Activated CD8-positive, alpha-beta memory T cell treated with anti-CD3 and anti-CD28 coated beads for 36 hours (primary cell): ENCODE measurements around the gene TMEFF1. TPM values are rescaled to one million over a fixed set of nuclear protein-coding genes. Genes with fewer than 3 reads are reported as not detected.
"Not testable (repeated sequence)": the region's sequence is repeated elsewhere in the genome, so short reads cannot be mapped to it uniquely, and the experiment has no call there.

Experiments used
- CTCF ChIA-PET: fragments of 350-600 bp; sonication (Branson Sonifier 250); formaldehyde crosslinking; loops from one replicate; lab custom pipeline; 2021; ENCODE audit warnings: antibody characterized with exemption; lab: Charles Lee
- POLR2A ChIA-PET: fragments of 350-600 bp; sonication (Branson Sonifier 250); formaldehyde crosslinking; loops from one replicate; lab custom pipeline; 2021; ENCODE audit warnings: antibody characterized with exemption; lab: Charles Lee
- total RNA-seq, 2 experiments: library from RNA; stranded (reverse); gene quantifications; one replicate each; pipeline ENCODE4 v1.2.3, GENCODE V29; 2021

Gene TMEFF1
- total RNA-seq, 2 experiments from 2014 or later = 0.19 to 0.36 TPM

DNA sequence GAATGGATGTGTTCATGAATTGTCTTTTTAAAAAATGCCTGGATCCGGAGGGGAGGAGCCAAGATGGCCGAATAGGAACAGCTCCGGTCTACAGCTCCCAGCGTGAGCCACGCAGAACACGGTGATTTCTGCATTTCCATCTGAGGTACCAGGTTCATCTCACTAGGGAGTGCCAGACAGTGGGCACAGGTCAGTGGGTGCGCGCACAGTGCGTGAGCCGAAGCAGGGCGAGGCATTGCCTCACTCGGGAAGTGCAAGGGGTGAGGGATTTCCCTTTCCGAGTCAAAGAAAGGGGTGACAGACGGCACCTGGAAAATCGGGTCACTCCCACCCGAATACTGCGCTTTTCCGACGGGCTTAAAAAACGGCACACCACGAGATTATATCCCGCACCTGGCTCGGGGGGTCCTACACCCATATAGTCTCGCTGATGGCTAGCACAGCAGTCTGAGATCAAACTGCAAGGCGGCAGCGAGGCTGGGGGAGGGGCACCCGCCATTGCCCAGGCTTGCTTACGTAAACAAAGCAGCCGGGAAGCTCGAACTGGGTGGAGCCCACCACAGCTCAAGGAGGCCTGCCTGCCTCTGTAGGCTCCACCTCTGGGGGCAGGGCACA is 54.3 kb downstream of the TMEFF1 start:
- CTCF ChIA-PET, POLR2A ChIA-PET: not testable (repeated sequence)

DNA sequence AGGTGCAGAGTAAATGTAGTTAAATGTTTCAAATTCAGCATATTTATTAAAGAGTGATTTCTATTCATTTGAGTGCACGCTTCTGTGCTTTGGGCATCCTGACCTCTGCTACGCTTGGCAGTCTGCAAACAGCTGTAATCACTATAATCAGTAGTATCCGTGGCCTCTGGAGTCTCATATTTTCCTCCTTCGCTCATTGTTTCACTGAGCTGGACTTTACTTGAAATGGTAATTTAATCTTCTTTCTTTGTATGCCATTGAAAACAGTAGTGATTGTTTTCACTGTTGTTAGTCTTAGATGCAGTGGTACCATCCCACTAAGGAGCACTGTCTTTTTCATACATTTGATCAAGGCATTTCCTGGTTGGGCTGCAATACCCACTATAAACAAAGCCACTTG is 61.5 kb downstream of the TMEFF1 start:
- POLR2A ChIA-PET = no interaction called here
- CTCF ChIA-PET = no interaction called here

DNA sequence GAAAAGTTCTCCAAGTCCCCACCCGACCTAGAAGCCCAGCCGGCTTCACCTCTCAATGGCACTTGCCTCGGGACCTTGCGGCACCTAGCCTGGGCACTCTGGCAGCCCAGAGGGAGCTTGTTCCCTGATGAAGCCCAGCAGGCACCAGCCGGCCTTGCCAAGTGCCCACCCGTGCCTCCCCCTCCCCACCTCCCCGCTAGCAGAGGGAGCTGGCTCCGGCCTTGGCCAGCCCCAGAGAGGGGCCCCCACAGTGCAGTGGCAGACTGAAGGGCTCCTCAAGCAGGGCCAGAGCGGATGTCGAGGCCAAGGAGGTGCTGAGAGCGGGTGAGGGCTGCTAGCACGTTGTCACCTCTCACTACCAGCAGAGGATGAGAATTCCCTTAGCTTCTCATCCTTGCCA is 67.4 kb downstream of the TMEFF1 start:
- CTCF ChIA-PET = no interaction called here

DNA sequence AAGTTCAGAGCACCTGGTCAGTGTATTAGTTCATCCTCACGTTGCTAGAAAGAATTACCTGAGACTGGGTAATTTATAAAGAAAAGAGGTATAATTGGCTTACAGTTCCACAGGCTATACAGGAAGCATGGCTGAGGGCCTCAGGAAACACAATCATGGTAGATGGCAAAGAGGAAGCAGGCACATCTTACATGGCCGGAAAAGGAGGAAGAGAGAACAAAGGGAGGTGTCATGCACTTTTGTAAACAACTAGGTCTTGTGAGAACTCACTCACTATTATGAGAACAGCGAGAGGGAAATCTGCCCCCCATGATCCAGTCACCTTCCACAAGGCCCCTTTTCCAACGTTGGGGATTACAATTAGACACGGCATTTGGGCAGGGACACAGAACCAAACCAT is 76.1 kb downstream of the TMEFF1 start:
- ChIA-PET POLR2A (no interaction called here), CTCF (no interaction called here)

More for the DNA sequence above, 67.4 kb downstream of the TMEFF1 start:
- POLR2A ChIA-PET = no interaction called here

DNA sequence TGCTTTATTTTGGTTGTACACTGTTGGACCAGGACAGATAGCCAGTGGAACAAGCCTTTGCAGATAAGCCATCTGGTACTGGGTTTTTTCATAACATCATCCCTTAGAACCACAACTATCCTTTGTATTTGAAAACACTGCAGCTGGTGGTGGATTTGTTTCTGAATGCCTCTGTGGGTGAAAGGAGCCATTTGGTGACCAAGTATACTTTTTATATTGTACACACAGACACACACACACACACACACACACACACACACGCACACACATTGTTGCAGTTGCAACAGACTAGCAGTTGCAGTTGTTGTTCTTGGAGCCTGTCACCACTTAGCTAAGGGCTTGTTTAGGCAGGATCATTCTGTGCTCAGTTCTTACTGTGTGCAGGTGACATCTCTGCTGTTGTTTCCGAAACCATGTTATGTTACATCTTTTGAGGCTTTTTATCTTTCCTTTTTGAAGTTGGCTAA is 82.0 kb downstream of the TMEFF1 start:
- CTCF ChIA-PET = no interaction called here

DNA sequence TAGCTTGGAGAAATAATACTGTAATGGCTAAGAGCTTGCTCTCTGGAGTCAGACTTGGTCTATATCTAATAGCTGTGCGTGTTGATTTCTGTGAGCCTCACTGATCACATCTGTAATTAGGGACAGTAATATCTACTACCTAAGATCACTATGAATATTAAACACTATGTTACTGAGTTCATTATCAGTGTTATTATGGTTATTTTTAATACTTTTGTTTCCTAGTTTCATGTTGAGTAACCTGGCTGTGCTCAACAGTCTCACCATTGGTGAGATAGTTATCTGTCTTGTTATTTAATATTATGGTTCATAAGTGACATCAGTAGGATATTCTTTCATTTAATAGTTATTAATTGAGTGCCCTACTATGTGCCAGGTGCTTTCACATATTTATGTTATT is 82.5 kb downstream of the TMEFF1 start:
- POLR2A ChIA-PET = no interaction called here
- CTCF ChIA-PET = interaction anchor here (0.7 kb wide), 1 partner anchor 41 kb away, joined by 3 read pairs; no protein-coding TSS in a partner anchor

More for the DNA sequence above, 82.0 kb downstream of the TMEFF1 start:
- POLR2A ChIA-PET = no interaction called here

DNA sequence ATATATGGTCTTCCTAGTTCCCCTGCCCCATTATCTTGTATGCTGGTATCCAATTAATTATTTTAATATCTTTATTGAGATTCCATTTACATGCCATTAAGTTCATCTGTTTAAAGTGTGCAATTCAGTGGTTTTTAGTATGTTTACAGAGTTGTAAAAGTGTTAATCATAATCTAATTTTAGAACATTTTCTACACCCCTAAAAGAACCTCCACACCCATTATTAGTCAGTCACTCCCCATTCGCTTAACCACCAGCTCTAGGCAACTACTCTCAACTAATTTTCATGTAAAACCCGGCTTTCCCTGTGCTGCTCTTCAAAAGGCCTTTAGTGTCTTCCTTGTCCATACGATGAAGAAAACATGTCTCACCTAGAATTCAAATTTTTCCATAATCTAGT is 84.1 kb downstream of the TMEFF1 start:
- ChIA-PET CTCF (no interaction called here), POLR2A (no interaction called here)

DNA sequence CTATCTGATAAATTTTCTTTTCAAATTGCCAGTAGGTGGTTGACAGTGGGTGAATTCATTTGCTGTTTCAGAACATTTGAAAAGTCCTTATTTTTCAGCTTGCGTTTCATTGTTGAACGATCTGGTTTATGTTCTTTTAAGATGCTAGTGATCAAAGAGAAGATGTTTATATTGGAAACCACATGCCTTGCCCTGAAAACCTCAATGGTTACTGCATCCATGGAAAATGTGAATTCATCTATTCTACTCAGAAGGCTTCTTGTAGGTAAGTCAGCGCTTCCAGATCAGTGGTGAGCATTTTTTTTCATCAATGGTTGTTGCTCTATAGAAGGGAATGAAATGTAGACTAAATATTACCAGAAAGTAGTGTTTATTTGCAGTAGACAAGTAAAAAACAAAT is 88.3 kb downstream of the TMEFF1 start:
- ChIA-PET POLR2A (no interaction called here), CTCF (no interaction called here)

DNA sequence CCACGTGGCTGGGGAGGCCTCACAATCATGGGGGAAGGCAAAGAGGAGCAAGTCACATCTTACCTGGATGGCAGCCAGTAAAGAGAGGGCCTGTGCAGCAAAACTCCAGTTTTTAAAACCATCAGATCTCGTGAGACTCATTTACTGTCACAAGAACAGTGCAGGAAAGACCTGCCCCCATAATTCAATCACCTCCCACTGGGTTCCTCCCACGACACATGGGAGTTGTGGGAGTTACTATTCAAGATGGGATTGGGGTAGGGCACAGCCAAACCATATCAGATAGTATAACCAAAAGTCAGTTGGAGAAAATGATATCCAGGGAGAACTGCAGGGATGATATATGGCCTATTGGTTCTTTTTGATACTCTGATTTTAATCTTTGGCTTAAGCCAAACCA is 94.9 kb downstream of the TMEFF1 start:
- POLR2A ChIA-PET = no interaction called here
- CTCF ChIA-PET = no interaction called here

DNA sequence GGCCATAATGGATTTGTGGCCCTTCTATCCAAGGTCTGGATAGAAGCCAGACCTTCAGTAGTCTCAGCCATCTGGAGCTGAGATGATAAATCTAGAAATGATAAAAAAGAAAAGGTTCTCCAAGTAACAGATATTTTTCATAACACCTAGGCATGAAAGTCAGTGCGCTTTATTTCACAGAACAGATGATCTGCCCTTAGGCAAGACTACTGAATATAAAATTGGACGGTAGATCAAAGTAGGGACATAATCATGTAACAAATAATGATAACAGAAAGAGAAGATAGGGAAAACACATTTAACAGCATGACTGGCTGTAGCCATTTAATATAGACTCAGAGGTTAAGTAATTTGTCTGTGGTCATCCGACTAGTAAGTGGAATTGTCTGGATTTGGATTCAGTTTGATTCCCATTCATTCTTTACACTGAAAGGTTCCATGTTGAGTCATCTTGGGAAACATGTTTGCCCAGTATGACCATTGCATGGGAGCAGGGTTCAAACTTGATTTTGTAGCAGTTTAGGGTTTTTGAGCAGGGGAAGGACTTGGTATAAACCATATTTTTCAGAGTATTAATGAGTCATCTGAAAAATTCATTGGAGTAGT is 100.8 kb downstream of the TMEFF1 start:
- POLR2A ChIA-PET = no interaction called here
- CTCF ChIA-PET = no interaction called here

DNA sequence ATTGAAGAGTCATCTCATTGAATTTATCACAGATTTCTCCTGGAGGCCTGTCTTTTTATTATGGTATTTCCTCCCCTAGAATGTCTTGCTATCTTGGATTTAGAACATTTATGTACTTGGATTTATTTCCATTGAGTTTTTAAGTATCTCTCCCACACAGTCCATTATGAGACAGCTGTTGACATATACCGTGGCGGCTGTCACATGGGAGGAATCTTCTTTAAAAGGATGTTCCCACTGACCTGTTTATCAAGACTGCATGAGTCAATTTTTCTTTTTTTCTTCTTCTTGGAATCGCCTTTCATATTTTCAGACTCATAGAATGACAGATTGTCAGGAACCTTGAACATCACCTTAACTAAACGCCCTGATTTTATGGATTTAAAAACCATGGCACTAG is 102.1 kb downstream of the TMEFF1 start:
- CTCF ChIA-PET = no interaction called here

DNA sequence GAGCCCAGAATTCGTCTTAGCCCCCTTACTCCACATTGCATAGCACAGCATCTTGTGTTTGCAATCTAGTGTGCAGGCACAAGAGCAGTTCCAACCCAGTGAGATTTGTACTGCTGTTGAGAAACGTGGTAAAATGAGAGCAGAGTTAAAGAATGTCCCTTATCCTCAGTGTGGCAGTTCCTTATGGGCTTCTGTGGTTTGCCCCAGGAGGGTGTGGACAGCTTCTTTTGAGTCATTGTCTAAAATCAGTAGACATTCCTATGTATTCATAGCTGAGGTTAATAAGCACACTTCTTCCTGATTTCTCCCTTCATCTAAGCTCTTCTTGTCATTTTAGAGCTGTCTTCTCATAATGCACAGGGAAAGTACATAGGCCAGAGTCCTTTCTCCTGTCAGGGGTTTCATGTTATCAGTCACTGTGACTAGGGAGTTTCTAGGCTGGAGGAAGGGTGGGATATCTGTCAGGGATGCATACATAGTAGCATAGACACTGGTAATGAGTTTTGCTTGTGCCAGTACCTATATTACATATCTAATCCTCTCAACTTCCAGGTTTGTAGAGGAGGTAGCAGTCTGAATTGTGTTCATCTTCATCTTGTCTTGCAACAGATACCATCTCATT is 102.9 kb downstream of the TMEFF1 start:
- POLR2A ChIA-PET = no interaction called here
- CTCF ChIA-PET = no interaction called here

More for the DNA sequence above, 102.1 kb downstream of the TMEFF1 start:
- POLR2A ChIA-PET = no interaction called here

DNA sequence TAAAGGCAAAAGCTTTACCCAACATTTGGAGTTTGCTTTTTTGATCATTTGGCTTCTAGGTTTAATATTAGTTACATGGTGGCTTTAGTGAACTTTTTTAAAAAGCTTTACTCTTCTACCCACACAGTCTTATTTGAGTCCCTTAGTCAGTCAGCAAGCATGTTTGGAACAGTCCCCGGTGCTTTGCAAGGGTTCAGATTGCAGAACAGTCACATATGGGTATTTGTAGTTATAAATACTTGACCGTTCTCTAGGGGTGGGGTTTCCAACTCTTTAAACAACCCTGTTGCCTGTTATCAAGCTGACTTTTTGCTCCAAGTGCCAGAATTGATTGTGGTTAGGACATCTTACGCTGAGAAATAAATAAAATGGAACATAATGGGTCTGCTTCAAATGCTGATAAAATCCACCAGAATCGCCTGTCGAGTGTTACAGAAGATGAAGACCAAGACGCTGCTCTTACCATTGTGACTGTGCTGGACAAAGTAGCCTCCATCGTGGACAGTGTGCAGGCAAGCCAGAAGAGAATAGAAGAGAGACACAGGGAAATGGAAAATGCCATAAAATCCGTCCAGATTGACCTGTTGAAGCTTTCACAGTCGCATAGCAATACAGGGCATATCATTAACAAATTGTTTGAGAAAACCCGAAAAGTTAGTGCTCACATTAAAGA is 105.0 kb downstream of the TMEFF1 start, which contains the start of gene CAVIN4:
CAVIN4 (plus strand) TSS at position 304 of the 673 bp plus-strand sequence; CDS start at position 369, 65 bp downstream.
- ChIA-PET POLR2A (no interaction called here), CTCF (no interaction called here)

DNA sequence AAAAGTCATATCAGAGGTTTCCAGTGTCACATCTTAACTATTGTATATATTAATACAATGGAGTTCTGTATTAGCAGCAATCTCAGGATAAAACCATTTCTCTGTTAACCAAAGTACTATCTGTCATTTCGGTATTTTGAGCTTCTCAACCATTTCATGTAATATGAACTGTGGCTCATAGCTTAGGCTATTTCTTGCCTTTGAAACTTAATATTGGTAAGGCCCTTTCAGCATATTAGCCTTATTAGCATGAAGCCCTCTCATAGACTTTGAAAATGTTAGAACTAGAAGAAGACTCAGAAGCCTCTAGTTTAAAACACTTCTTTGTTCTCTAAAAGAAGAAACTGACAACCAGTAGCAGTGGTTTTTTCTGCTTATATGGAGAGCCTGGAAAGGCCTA is 105.7 kb downstream of the TMEFF1 start:
- POLR2A ChIA-PET = no interaction called here
- CTCF ChIA-PET = no interaction called here

DNA sequence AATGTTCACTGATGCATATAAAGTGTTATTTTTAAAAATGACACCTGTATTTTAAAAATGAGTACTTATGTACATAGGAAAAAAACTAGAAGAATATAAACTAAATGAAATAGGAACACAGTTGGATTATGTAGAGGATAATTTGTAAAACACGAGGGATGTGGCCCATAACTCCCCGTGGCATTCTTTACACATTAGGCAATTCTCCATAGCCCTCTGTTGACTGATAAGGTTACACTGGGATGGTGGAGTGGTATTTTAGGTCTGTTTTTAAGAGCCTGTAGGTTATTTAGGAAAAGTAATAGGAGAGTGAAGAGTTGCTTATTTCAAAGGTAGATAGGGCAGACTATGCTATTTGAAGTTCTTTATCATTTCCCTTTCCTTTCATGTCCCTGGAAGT is 106.7 kb downstream of the TMEFF1 start:
- ChIA-PET CTCF (no interaction called here), POLR2A (no interaction called here)

DNA sequence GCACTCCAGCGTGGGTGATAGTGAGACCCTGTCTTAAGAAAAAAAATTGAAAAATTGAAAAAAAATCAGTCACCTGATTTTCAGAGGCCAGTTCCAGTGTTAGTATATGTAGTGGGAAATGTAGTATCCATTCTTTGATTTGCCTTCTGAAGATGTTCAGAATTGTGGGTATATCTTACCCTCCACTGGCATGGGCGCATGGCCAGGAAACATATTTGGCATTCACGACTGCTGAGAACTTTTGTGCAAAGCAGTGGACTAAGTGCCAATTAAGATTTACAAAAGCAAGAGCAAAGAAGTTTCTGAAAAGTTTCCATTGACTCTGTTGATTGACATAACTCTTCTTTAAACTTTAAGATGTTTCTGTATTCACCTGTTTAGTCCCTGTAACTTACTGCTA is 107.3 kb downstream of the TMEFF1 start:
- ChIA-PET POLR2A (no interaction called here), CTCF (no interaction called here)

DNA sequence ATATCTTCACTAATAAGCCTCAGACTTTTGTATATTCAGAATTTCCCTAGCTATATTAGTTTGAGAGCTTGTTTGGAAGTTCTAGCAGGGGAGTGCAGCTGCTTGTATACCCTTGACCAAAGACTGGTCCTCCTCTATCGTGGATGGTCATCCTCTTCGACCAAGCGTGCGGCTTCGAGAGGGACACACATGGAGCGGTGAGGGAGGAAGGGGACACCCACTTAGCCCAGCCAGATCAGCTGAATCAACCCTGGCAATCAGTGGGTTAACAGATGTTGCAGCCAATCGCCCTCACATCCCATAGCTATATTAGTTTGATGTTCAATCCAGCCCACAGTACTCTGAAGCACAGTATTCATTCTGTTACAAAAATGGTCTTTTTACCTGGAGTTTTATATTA is 108.1 kb downstream of the TMEFF1 start:
- POLR2A ChIA-PET = no interaction called here

DNA sequence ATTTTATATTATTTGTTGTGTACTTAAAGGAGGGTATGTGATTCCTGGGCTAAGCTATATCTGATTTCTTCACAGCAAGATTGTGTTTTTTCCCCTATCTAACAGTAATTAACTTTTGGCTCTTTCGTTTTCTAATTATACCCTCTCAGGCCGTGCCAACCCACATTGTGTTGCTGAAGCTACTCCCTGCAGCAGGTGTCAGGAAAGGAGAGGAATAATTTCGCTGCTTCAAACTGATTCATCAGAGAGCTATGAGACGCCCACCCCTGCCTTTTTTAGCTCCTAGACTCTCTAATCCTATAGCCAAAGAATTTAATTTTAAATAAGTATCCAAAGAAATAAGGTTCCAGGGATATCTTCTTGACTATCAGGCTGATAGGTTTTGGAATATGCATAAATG is 108.7 kb downstream of the TMEFF1 start:
- ChIA-PET POLR2A (no interaction called here), CTCF (no interaction called here)

More for the DNA sequence above, 108.1 kb downstream of the TMEFF1 start:
- CTCF ChIA-PET = no interaction called here

DNA sequence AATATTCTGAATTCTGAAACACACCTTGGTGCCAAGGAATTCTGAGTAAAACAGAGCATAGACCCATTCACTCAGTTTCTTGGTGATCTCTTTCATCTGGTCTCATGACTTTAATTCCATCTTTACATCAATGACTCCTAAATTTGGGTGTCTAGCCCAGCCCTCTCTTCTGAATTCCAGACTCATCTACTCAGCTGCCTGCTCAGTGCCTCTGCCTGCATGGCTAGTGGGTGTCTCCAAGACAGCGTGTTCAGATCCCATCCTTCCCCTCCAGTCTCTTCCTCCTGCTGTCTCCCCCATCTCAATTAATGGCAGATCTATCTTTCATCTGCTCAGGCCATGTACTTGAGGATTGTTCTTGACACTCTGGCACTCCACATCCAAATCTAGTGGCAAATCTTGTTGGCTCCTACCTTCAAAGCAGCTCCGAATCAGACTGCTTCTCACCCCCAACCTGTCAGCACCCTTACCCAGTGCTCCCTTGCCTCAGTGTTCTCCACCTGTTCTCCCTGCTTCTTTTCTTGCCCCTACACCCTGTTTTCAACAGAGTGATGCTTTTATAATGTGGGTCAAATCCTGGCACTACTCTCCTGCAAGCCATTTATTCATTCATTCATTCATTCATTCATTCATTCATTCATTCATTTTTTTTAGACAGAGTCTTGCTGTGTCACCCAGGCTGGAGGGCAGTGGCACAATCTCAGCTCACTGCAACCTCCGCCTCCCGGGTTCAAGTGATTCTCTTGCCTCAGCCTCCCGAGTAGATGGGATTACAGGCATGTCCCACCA is 110.3 kb downstream of the TMEFF1 start:
- ChIA-PET POLR2A (no interaction called here), CTCF (no interaction called here)

DNA sequence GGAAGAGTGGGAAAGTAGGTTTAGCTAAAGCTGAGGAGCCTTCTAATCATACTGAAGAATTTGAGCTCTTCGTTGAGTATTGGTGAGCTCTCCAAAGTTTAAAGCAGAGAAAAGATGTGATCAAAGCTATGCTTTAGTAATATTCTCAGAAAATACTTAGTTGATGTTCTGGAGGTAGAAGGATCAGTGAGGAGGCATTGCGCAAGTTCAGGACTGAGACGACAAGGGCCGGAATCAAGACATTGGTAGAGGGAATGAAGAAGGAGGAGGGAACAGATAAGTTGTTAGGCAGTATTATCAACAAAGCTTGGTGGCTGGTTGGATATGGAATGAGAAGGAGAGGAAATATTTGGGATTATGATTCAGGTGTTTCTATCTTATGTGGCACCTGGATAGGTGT is 112.0 kb downstream of the TMEFF1 start:
- ChIA-PET CTCF (no interaction called here), POLR2A (no interaction called here)
